ENCODE measurements around the gene TMEM63B. TPM values are rescaled to one million over a fixed set of nuclear protein-coding genes. Genes with fewer than 3 reads are reported as not detected.

Gene TMEM63B
- total and polyA plus RNA-seq, 8 donors: 5.5 to 90.6 (median 21.5) TPM

GRCh38 chr6:44176762-44177509 is 49.6 kb downstream of the TMEM63B start:
- intact Hi-C loops (cut with DNase I; ENCODE audit: low total_unique reads): loop anchor here (10.0 kb wide), 1 partner anchor 58 kb away; no protein-coding TSS in a partner anchor
- peaks cover 7 to 19% (median 8%) of the 10 kb centered on the region in 4 donors for H3K4me1 ChIP-seq
- no peaks in the 10 kb centered on the region for H3K36me3 ChIP-seq
- 72 to 81% (median 78%) methylated on average over 16 to 24 of the region's 24 CpGs for WGBS, 5 donors
- H3K27ac ChIP-seq: peak overlapping the region in 1 of 5 donors; percentile 31
- no peak overlapping the region for H3K4me3 ChIP-seq
- no peak for TF ChIP-seq POLR2A (IDR thresholded peaks at IDR 0.05)
- no peak for TF ChIP-seq CTCF (IDR thresholded peaks at IDR 0.05)
- DNase-seq: no peak
- H3K27me3 ChIP-seq: no peaks in the 10 kb centered on the region
- no peaks in the 10 kb centered on the region for H3K9me3 ChIP-seq

GRCh38 chr6:44177691-44178423 is 50.5 kb downstream of the TMEM63B start:
- no peaks in the 10 kb centered on the region for H3K27me3 ChIP-seq
- DNase-seq: peak in 1 of 2 donors; percentile 34
- H3K36me3 ChIP-seq: no peaks in the 10 kb centered on the region
- H3K4me1 ChIP-seq: peaks cover 2 to 14% (median 3%) of the 10 kb centered on the region in 4 donors
- TF ChIP-seq CTCF (IDR thresholded peaks at IDR 0.05): no peak
- peak in 1 of 3 donors; percentile 5 for TF ChIP-seq POLR2AphosphoS5 (IDR thresholded peaks at IDR 0.05)
- H3K9me3 ChIP-seq: no peaks in the 10 kb centered on the region
- H3K27ac ChIP-seq: peak overlapping the region in 3 of 5 donors; percentile 3 to 35 (median 31)
- WGBS, 5 donors: 66 to 80% (median 74%) methylated on average over 13 of the region's 13 CpGs
- intact Hi-C loops (cut with DNase I; ENCODE audit: low total_unique reads): loop anchor here (10.0 kb wide), 1 partner anchor 57 kb away; no protein-coding TSS in a partner anchor
- no peak overlapping the region for H3K4me3 ChIP-seq

- intact Hi-C loops (cut with DNase I; ENCODE audit: low total_unique reads): loop anchor here (10.0 kb wide), 1 partner anchor 56 kb away; no protein-coding TSS in a partner anchor
- Histone ChIP-seq H3K4me1 (peaks cover 0 to 10% (median 0%) of the 10 kb centered on the region in 4 donors), H3K4me3 (no peak overlapping the region), H3K36me3 (no peaks in the 10 kb centered on the region), H3K9me3 (no peaks in the 10 kb centered on the region), H3K27ac (peak overlapping the region in 3 of 5 donors; percentile 3 to 39 (median 35)), H3K27me3 (no peaks in the 10 kb centered on the region)
- WGBS, 5 donors: 72 to 86% (median 77%) methylated on average over 9 of the region's 9 CpGs
- DNase-seq: peak in 1 of 2 donors; percentile 11
- TF ChIP-seq CTCF (IDR thresholded peaks at IDR 0.05): no peak
- no peak for TF ChIP-seq POLR2A (IDR thresholded peaks at IDR 0.05)
- TF ChIP-seq EP300 (IDR thresholded peaks at IDR 0.05): no peak
- TF ChIP-seq POLR2AphosphoS5 (IDR thresholded peaks at IDR 0.05): no peak
Measured at GRCh38 chr6:44178424-44179071, 51.2 kb downstream of the TMEM63B start.

- no peaks in the 10 kb centered on the region for H3K36me3 ChIP-seq
- TF ChIP-seq EP300 (IDR thresholded peaks at IDR 0.05) (no peak), CTCF (IDR thresholded peaks at IDR 0.05) (no peak), POLR2AphosphoS5 (IDR thresholded peaks at IDR 0.05) (no peak), POLR2A (IDR thresholded peaks at IDR 0.05) (no peak)
- intact Hi-C loops (cut with DNase I; ENCODE audit: low total_unique reads): loop anchor here (10.0 kb wide), 1 partner anchor 56 kb away; no protein-coding TSS in a partner anchor
- no peaks in the 10 kb centered on the region for H3K27me3 ChIP-seq
- no peak overlapping the region for H3K4me3 ChIP-seq
- peak overlapping the region in 1 of 5 donors; percentile 39 for H3K27ac ChIP-seq
- H3K4me1 ChIP-seq: peaks cover 0 to 10% (median 0%) of the 10 kb centered on the region in 4 donors
- no peak for DNase-seq
- no peaks in the 10 kb centered on the region for H3K9me3 ChIP-seq
- 33 to 49% (median 39%) methylated on average over 4 of the region's 4 CpGs for WGBS, 5 donors
Measured at GRCh38 chr6:44179072-44179536, 51.8 kb downstream of the TMEM63B start.
